A673 (cell line): ENCODE results near the gene ALG9.

Source experiments
- EZH2 ChIP-seq: fragments of 200-600 bp; sonication (generic); IDR thresholded peaks from 2 replicates; pipeline ENCODE4 v1.6.1; 2017; ENCODE audit warnings: borderline replicate concordance, low read depth, mild to moderate bottlenecking, mixed read lengths, antibody characterized with exemption, low read length; ENCODE audit not compliant: poor library complexity, severe bottlenecking
- TF ChIP-seq, protein P1 (sequence below): fragments of 300-800, 200-600 bp; sonication (generic); conservative IDR thresholded peaks from 2 replicates; pipeline ENCODE4 v1.5.1; 2017; ENCODE audit warnings: low read depth, mild to moderate bottlenecking, antibody characterized with exemption, low read length, moderate library complexity, mixed read lengths

DNA sequence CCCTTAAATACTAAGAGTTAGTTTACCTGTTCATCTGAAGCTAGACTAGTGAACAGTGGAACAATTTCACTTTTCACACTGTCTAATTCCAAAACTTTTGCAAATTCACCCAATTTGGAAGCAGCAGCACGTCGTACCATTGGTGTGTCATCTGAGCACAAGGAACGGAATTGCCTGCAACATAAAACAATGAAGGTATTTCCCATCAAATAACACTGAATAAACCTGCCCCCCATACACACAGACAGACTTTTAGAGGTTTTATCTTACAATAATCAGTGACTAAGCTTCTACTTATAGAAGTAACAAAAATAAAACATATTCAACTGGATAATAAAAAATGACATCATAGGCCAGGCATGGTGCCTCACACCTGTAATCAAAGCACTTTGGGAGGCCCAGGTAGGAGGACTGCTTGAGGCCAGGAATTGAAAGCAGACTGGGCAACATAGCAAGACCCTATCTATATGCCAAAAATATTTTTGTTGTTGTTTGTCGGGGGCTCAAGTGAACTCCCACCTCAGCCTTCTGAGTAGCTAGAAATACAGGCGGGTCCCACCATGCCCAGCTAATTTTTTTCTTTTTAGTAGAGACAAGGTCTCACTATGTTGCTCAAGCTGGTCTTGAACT is 111.5 kb downstream of the ALG9 start:
- TF ChIP-seq, protein P1, sequence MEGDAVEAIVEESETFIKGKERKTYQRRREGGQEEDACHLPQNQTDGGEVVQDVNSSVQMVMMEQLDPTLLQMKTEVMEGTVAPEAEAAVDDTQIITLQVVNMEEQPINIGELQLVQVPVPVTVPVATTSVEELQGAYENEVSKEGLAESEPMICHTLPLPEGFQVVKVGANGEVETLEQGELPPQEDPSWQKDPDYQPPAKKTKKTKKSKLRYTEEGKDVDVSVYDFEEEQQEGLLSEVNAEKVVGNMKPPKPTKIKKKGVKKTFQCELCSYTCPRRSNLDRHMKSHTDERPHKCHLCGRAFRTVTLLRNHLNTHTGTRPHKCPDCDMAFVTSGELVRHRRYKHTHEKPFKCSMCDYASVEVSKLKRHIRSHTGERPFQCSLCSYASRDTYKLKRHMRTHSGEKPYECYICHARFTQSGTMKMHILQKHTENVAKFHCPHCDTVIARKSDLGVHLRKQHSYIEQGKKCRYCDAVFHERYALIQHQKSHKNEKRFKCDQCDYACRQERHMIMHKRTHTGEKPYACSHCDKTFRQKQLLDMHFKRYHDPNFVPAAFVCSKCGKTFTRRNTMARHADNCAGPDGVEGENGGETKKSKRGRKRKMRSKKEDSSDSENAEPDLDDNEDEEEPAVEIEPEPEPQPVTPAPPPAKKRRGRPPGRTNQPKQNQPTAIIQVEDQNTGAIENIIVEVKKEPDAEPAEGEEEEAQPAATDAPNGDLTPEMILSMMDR = no peak
- TF ChIP-seq EZH2 = no peak
